HG02610 (cell line): ENCODE measurements around the gene TSPEAR.

Source experiments
- ATAC-seq: cut with Tn5 transposase; IDR thresholded peaks from one replicate; pipeline ENCODE4 v1.9.1; 2021; ENCODE audit warnings: mild to moderate bottlenecking, moderate library complexity; ENCODE audit not compliant: unreplicated experiment

The TSPEAR gene

GRCh38 chr21:44711327-44712202 lies at the start of gene TSPEAR:
Gene TSPEAR, minus strand, starts transcription at chr21:44711572. Its CDS starts 58 bp downstream, at chr21:44711514.
- ATAC-seq: no peak

- no peak for ATAC-seq
Measured at GRCh38 chr21:44760376-44760775, 49.0 kb upstream of the TSPEAR start.

- no peak for ATAC-seq
Measured at GRCh38 chr21:44759628-44760285, 48.4 kb upstream of the TSPEAR start.

GRCh38 chr21:44758781-44759627 lies 47.6 kb upstream of the TSPEAR start:
- no peak for ATAC-seq

- no peak for ATAC-seq
Measured at GRCh38 chr21:44758141-44758561, 46.8 kb upstream of the TSPEAR start.

GRCh38 chr21:44757731-44758130 lies 46.4 kb upstream of the TSPEAR start:
- ATAC-seq: no peak

- no peak for ATAC-seq
Measured at GRCh38 chr21:44756423-44757185, 45.2 kb upstream of the TSPEAR start.

GRCh38 chr21:44755227-44755626 lies 43.9 kb upstream of the TSPEAR start:
- no peak for ATAC-seq

GRCh38 chr21:44753357-44753756 lies 42.0 kb upstream of the TSPEAR start:
- ATAC-seq: no peak

- no peak for ATAC-seq
Measured at GRCh38 chr21:44752671-44753235, 41.4 kb upstream of the TSPEAR start.

- ATAC-seq: no peak
Measured at GRCh38 chr21:44751799-44752636, 40.6 kb upstream of the TSPEAR start.

GRCh38 chr21:44751186-44751798 lies 39.9 kb upstream of the TSPEAR start:
- no peak for ATAC-seq

- no peak for ATAC-seq
Measured at GRCh38 chr21:44750675-44751025, 39.3 kb upstream of the TSPEAR start.

GRCh38 chr21:44749759-44750674 lies 38.6 kb upstream of the TSPEAR start:
- ATAC-seq: no peak

- no peak for ATAC-seq
Measured at GRCh38 chr21:44749116-44749758, 37.9 kb upstream of the TSPEAR start.

- no peak for ATAC-seq
Measured at GRCh38 chr21:44748621-44749020, 37.2 kb upstream of the TSPEAR start.

GRCh38 chr21:44742418-44743153 lies 31.2 kb upstream of the TSPEAR start:
- ATAC-seq: no peak
